Erythroblast (primary cell): ENCODE data around the gene AGFG2.

ENCODE experiments used
- GATA1 ChIP-seq: IDR thresholded peaks from 2 replicates; pipeline ENCODE4 v1.6.1; 2011; ENCODE audit warnings: low read depth, mild to moderate bottlenecking, control low read depth, low read length, moderate library complexity
- POLR2A ChIP-seq: IDR thresholded peaks from 2 replicates; pipeline ENCODE4 v1.6.1; 2011; ENCODE audit warnings: mild to moderate bottlenecking, low read length

DNA sequence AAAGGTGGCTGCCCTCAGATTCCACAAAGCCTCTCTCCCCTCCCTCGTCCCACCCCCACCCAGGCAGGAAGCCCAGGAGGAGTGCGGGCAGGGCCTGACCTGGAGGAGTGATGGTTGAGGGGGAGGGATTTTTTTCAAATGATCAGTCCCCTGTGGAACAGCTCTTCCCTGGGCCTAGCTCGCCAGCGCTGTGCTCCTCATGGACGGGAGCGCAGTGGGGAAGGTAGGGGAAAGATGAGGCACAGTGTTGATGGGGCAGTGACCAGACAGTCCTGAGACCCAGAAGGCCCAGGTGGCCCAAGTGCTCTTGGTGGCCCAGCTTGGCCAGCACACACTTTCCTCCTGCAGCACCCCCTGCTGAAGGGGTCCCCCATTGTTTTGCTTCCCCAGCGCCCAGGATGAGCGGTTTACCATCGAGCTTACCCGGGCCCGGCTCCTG lies 26.1 kb downstream of the AGFG2 start:
- TF ChIP-seq POLR2A (no peak), GATA1 (no peak)
